ENCODE data around the gene PAPPA2.

Gene PAPPA2

GRCh38 chr1:176504848-176505553 lies 42.0 kb downstream of the PAPPA2 start:
- DNase-seq: no peak

GRCh38 chr1:176512966-176513365 lies 50.0 kb downstream of the PAPPA2 start:
- DNase-seq: no peak

- no peak for DNase-seq
Observed at GRCh38 chr1:176515310-176515709, 52.3 kb downstream of the PAPPA2 start.

- DNase-seq: no peak
Observed at GRCh38 chr1:176517484-176517883, 54.5 kb downstream of the PAPPA2 start.

GRCh38 chr1:176521211-176521610 lies 58.2 kb downstream of the PAPPA2 start:
- DNase-seq: no peak

GRCh38 chr1:176522310-176522845 lies 59.4 kb downstream of the PAPPA2 start:
- DNase-seq: no peak

GRCh38 chr1:176529395-176530090 lies 66.6 kb downstream of the PAPPA2 start:
- no peak for DNase-seq

GRCh38 chr1:176531036-176531435 lies 68.1 kb downstream of the PAPPA2 start:
- no peak for DNase-seq

GRCh38 chr1:176531921-176532897 lies 69.2 kb downstream of the PAPPA2 start:
- DNase-seq: no peak

GRCh38 chr1:176533020-176533419 lies 70.0 kb downstream of the PAPPA2 start:
- DNase-seq: no peak

- DNase-seq: no peak
Observed at GRCh38 chr1:176536588-176536987, 73.6 kb downstream of the PAPPA2 start.

- DNase-seq: no peak
Observed at GRCh38 chr1:176539018-176539417, 76.0 kb downstream of the PAPPA2 start.

GRCh38 chr1:176540428-176540827 lies 77.5 kb downstream of the PAPPA2 start:
- DNase-seq: no peak

- peak; percentile 48 for DNase-seq
Observed at GRCh38 chr1:176541663-176542062, 78.7 kb downstream of the PAPPA2 start.

- DNase-seq: no peak
Observed at GRCh38 chr1:176542352-176542751, 79.4 kb downstream of the PAPPA2 start.

GRCh38 chr1:176543360-176544129 lies 80.6 kb downstream of the PAPPA2 start:
- no peak for DNase-seq

GRCh38 chr1:176545034-176545639 lies 82.2 kb downstream of the PAPPA2 start:
- DNase-seq: no peak

- DNase-seq: no peak
Observed at GRCh38 chr1:176546825-176547224, 83.8 kb downstream of the PAPPA2 start.

GRCh38 chr1:176551146-176551545 lies 88.2 kb downstream of the PAPPA2 start:
- DNase-seq: no peak

GRCh38 chr1:176552217-176552991 lies 89.4 kb downstream of the PAPPA2 start:
- no peak for DNase-seq

- no peak for DNase-seq
Observed at GRCh38 chr1:176552999-176553398, 90.0 kb downstream of the PAPPA2 start.

Data from inflammatory macrophage treated with lipopolysaccharide for 4 hours (primary cell).